ENCODE results near the gene IQGAP1.
A peak's percentile ranks its signal among the peaks of the same experiment; 100 is the strongest.
"Not testable (repeated sequence)": the region's sequence is repeated elsewhere in the genome, so short reads cannot be mapped to it uniquely, and the experiment has no call there.

The IQGAP1 gene

DNA sequence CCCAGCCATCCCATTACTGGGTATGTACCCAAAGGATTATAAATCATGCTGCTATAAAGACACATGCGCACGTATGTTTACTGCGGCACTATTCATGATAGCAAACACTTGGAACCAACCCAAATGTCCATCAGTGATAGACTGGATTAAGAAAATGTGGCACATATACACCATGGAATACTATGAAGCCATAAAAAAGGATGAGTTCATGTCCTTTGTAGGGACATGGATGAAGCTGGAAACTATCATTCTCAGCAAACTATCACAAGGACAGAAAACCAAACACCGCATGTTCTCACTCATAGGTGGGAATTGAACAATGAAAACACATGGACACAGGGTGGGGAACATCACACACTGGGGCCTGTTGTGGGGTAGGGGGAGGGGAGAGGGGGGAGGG is 22.3 kb downstream of the IQGAP1 start:
- DNase-seq: not testable (repeated sequence)

DNA sequence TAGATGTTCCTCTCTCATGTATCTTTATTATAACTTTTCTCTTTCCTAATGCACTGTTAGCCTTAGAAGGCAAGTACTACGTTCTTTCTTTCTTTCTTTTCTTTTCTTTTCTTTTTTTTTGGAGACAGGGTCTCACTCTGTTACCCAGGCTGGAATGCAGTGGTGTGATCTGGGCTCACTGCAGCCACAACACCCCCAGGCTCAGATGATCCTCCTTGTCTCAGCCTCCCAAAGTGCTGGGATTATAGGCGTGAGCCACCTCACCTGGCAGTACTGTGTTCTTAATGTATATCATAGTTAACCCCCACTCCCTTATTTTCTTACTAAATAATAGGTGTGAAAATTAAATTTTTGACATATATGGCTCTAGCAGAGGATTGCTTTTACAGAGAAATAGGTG is 23.1 kb downstream of the IQGAP1 start:
- DNase-seq: no peak

DNA sequence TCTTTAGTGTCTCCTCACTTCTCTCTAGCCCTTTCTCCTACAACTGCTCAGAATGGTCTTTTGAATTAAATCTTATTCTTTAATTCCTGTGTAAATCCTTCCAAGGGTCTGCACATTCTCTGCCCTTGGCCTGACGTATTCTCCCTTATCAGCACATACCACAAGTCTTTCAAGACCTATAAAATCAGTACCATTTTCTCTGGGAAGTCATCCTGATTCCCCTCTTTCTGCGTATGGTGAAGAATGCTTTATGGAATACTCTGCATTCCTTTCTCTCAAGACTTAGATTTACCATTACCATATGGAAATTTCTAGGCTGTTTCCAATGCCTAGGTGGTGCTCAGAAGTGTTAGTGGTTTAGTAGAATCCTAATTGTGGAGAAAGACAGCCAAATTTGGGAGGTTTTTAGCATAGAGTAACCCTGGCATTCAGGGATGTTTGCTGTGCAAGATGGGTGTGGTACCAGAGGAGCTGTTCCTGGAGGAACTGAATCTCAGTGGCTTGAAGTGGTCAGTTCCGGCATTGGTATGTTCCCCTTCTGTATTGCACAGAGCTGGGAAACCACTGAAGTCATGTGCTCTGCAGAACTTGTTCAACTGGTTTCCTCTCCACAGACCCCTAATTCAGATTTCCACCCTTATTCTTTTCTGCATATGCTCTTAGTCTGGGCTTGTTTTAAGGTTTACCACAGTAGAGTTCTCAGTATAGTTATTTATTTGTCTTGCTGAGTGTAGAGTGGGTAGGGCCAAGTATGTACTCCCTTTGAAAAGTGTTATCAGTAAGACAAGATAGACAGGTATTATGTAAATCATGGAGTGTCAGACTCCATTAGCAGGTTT is 24.5 kb downstream of the IQGAP1 start:
- peak; percentile 36 for DNase-seq

DNA sequence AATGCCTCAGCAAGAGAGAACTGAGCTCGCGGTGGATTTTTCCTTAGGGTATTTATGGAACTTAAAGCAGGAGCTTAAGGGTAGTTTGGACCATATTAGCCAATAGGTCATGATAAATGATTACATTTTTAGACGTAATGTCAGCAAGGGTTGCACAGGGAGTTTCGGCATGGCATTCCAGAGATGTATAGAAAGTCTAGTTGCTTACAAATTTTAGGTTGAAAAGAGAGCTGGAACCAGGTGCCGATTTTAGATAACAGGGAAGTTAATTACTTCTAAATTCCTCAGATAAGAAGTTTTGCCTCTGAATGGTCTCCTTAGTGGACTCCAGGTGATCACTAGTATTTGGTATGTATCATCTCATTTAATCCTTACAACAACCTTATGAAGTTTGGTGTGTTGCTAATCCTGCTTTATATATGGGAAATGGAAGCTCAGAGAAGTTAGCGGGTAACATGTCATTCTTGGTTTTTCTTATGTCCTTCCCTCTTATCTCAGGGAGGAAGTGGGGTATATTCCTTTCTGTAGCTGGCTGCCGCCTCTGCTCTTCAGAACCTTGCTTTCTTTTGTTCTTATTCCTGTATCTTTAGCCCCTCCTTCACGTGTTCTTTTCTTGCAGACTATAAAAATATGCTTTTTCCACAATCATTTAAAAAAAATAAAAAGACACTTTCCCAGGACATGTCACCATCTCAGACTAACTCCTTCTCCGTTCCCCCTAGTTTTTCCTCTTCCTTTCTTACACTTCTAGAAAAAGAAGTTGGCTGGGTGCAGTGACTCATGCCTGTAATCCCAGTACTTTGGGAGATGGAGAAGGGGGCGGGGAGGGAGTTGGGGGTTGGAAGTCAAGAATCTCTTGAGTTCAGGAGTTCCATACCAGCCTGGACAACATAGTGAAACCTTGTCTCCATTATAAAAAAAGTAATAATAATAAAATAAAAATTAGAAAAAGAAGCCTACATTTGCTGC is 25.7 kb downstream of the IQGAP1 start:
- DNase-seq: no peak

DNA sequence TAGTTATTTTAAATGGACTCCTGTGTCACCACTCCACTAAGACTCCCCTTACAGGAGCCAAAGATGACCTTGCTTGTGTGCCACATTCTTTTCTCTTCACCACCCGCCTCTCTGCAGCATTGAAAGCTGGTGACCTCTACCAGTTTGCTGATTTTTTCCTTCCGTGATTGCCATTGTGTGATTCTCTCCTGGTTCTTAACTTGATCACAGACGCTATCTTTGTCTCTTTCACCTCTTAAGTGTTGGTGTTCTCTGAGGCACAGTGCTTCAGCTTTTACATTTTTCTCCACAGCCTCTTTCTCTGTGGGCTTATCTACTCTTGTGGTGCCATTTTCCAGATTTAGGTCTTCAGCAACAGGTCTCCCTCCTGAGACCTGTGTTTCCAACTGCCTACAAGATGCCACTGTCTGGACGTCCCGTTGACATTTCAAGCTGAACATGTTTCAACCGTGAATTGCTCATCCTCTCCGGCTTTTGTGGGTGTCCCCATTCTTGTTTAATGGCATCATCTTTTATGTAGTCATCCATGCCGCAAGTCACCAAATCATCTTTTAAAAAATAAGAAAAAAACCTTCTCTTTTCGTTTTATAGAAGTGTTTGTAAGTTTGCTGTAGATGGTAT is 26.5 kb downstream of the IQGAP1 start:
- DNase-seq: no peak

DNA sequence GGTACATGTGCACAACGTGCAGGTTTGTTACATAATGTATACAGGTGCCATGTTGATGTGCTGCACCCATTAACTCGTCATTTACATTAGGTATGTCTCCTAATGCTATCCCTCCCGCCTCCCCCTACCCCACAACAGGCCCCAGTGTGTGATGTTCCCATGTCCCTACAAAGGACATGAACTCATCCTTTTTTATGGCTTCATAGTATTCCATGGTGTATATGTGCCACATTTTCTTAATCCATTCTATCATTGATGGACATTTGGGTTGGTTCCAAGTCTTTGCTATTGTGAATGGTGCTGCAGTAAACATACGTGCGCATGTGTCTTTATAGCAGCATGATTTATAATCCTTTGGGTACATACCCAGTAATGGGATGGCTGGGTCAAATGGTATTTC is 28.0 kb downstream of the IQGAP1 start:
- not testable (repeated sequence) for DNase-seq

DNA sequence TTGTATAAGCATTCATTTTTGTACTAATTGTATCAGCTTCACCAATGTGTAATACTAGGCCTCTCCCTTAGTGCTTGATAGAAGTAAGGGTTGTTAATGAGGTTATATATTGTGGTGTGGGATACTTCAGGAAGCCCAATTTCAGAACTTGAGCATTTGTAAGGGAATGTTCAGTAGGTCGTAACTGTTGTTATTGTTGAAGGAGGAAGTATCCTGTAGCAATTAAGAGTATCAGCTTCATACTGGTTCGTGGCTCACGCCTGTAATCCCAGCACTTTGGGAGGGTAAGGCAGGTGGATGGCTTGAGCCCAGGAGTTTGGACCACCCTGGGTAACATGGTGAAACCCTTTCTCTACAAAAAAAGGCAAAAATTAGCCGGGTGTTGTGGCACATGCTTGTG is 30.6 kb downstream of the IQGAP1 start:
- DNase-seq: no peak

DNA sequence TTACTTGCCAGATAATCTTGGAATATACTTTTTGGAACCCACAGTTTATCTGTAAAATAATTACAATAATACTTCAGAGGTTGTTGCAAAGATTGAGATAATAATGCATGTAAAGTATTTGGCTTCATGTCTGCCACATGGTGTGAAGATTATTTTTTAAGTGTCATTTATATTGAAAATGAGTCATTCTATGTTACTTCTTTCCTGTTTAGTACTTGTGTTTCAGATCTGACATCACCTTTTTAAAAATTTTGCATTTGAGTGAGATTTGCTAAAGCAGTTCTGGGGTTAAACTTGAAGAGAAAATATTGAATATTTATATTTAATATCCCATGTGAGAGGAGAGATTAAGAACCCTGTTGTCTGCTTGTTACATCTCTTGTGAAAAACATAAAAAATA is 31.2 kb downstream of the IQGAP1 start:
- DNase-seq: no peak

DNA sequence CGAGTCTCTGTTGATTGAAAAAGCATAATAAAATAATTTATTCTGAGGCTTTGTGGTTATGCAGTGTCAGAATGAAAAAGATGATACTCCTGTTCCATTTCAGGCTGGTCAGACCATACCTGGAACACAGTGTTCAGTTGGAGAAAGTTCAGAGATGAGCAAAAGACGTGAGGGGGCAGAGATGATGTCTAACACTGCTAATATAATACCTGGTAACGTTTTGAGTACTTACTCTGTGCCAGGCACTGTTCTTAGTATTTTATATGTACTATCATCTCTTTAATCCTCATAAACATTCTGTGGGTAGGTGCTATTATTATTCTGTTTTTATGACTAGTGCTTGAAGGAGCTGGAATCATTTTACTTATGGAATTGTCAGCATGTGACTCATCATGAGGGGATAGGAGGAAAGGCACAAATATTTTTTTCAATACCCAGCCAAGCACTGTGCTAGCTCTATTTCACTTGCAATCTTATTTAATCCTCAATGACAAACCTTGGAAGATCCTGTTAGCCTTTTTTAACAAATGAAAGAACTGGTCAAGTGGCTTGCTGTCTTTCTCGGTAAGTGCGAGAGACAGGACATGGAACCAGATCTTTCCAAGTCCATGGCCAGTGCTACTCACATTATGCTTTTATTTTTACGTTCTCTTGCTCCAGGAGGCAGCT is 31.8 kb downstream of the IQGAP1 start:
- no peak for DNase-seq

DNA sequence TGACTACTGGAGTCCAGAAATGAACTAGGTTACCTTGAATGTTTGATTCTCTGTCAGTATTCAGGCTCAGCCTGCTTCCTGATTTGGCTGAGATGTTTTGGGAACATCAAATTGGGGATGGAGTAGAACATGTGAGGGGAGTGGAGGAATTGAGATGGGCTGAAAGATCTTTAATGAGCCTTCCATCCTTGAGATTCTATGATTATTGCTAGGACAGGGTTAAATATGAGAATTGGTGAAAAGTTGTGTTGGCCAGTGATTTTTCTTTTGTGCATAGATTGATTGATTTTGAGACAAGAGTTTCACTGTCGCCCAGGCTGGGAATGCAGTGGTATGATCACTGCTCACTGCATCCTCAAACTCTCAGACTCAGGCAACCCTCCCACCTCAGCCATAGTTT is 32.4 kb downstream of the IQGAP1 start:
- DNase-seq: no peak

DNA sequence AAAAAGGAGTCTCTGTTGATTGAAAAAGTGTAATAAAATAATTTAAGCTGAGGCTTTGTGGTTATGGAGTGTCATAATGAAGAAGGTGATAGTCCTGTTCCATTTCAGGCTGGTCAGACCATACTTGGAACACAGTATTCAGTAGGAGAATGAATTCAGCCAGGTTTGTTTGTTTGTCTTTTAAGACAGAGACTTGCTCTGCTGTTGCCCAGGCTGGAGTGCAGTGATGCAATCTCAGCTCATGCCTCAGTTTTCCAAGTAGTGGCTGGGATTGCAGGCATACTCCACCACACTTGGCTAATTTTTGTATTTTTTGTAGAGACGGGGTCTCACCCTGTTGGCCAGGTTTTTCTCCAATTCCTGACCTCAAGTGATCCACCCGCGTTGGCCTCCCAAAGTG is 33.5 kb downstream of the IQGAP1 start:
- DNase-seq: no peak

DNA sequence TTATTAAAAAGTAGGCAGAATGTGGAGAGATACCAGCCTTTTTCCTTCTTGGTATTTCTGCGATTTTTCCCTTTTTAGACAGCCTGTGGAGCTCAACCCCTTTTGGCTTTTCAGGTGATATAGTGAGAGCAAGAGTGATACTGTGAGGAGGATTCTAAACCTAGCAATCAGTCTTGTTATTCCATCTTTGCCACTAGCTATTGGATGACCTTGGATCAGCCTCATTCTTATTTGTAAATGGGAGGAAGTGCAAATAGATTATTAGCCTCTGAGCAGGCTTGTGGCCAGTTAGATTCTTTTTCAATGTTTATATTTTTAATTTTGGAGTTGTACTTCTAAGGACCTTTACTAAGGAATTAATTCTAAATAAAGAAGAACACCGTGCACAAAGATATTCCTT is 34.0 kb downstream of the IQGAP1 start:
- no peak for DNase-seq

DNA sequence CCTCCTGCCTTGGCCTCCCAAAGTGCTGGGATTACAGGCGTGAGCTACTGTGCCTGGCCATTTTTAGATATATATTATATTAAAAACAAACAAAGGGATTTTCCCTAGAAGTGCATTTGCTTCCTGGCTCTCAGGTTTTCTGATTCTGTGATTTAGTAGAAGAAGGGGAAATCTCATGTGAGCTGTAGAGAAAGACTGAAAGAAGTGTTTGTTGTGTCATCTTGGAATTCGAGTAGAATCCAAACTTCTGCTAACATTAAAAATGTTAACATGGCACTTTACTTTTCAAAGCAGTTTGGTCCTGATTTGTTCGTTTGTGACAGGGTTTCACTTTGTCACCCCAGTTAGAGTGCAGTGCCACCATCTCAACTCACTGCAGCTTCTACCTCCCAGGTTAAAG is 34.9 kb downstream of the IQGAP1 start:
- DNase-seq: no peak

DNA sequence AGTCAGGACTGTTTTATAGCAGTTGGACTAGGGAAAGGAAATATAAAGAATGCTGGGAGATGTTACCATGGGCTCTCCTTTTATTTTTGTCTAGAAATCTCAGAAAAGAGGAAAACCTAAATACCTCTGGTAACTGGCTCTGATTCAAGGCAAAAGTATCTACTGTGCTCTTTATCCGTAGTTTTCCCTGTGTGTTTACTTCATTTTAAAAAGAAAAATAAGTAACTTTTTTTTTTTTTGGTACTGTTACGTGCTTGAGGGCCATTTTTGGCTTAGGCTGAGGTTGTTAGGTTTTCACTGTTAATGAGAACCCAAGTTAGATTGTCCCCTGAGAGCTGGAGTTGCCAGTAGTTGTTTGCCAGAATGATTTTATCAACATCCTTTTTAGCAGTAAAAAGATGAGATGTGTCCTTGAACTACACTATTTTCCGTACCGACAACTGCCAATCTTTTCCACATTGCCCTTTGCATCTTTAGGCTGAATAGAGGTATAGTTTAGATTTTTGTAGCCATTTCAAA is 35.8 kb downstream of the IQGAP1 start:
- DNase-seq: no peak

DNA sequence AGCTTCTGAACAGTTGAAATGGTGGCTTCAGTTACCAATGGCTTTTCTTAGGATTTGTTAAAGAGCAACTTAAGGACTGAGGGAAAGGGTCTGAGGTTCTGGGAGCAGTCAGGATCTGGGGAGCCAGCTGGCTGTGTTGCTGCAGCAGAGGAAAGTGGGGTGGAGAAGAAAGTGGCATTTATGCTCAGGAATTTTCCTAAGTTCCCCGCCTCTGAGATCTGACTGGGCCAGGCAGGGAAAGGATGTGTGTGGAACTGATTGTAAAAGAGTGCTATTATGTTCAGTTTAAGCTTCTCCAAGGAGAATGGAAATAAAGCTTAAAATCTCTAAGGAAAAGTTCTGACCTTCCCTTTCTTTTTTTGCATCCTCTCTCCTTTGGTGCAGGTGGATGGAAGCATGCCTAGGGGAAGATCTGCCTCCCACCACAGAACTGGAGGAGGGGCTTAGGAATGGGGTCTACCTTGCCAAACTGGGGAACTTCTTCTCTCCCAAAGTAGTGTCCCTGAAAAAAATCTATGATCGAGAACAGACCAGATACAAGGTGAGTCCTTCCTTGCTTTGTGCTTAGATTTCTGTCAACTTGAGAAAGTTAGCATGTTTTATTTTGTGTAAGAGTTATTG is 37.8 kb downstream of the IQGAP1 start:
- no peak for DNase-seq

DNA sequence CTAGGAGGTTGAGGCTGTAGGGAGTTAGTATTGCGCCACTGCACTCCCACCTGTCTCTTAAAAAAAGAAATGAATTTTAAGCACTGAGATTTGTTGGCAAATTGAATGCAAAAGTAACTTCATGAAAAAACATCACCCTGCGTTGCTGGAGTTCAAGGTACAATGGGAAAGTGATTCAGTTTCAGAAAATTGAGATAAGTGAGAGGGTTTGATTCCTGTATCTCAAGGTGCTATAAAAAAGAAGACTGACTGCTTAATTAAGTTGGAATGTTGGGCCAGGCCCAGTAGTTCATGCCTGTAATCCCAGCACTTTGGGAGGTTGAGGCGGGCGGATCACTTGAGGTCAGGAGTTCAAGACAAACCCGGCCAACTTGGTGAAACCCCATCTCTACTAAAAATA is 39.1 kb downstream of the IQGAP1 start:
- DNase-seq: no peak

DNA sequence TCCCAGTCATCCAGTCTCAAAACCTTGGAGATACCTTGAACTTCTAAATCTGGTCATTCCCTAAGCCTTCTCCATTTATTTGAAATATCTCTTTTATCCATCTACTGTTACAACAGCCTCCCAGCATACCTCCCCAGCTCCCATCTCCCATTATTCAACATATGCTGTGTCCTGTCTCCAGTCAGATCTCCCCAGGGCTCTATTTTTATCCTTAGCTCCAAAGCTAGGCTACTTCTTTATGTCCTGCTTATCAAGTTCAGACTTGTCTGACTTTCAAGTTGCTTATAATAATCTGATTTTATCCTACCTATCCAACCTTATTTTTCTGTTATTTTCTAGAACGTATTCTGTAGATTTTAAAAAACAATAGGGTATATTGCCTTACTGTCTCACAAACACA is 44.2 kb downstream of the IQGAP1 start:
- DNase-seq: no peak

DNA sequence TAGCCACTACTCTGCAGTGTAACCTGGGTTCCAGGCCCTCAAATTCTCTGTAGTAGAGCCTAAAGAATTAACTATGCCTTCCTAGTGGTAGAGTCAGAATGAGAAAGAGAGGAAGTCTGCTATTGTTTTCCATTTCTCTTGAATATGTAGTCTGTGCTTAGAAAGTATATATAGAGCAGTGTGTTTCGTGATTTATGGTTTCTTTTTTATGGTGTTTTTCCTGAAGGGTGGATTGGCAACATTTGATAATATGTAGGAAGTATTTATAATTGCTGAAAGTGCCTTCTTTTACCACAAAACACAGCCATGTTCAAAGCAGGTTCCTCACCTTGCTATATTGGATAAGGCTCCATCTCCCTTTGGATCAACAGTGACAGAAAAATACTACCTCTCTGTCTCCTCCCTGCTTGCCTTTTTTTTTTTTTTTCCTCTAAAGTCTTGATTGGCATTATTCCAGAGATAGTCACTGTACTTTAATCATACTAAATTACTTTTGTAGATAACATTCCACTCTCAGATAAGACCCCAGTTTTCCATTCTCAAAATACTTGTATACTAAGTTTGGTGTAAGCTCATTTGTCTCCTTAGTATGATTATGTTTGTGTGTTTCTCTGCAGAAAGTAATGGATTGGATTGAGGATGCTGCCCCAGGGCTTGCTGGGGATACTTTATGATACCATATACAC is 47.8 kb downstream of the IQGAP1 start:
- DNase-seq: no peak

DNA sequence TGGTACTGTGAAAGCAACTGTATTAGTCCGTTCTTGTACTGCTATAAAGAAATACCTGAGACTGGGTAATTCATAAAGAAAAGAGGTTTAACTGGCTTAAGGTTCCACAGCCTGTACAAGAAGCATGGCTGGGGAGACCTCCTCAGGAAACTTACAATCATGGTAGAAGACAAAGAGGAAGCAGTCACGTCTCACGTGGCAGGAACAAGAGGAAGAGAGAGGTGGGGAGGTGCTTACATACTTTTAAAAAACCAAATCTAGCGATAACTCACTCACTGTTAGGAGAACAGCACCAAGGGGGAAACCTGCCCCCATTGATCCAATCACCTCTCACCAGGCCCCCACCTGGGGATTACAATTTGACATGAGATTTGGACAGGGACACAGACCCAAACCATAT is 48.9 kb downstream of the IQGAP1 start:
- DNase-seq: no peak

DNA sequence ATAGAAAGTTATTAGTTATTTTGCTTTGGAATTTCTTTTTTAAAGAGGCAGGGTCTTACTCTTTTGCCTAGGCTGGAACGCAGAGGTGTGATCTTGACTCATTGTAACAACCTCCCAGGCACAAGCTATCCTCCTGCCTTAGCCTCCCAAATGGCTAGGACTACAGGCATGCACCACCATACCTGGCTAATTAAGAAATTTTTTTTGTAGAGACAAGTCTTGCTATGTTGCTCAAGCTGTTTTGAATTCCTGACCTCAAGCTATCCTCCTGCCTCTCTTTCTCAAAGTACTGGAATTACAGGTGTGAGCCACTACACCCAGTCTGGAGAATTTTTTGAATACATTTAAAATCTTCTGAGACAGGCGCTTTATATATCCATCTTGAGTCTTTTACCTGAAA is 49.5 kb downstream of the IQGAP1 start:
- DNase-seq: no peak

DNA sequence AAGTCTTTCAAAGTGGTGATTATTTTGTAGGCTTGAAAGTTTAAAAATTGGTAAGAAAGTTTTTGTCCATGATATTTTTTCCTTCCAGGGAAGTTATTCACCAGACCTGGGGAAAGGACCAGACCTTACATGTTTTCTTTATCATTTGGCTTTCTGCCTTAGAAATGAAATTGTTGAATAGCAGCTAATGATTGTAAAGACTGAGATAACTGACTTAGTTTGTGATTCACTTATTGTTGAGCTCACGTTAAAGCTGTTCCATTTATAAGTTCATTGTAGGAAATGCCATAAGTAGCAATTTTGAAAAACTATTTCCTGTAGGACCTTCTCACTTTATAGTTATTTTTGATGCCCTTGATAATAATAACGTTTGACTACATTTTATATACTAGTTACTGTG is 51.9 kb downstream of the IQGAP1 start:
- no peak for DNase-seq

DNA sequence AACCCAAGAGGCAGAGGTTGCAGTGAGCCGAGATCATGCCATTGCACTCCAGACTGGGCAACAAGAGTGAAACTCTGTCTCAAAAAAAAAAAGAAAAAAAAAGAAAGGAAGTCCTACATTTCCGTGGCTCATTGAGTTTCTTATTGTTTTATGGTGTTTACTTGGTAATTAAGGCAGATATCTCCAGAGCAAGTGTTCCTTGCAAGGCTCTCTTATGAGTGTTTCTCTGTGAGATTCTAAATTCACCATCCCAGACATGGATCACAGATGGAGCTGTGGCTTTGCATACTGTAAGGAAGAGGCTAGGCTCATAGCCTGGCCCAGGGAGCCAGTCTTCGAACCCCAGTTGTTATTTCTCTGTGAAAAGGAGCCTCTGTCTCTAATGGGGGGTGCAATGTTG is 53.0 kb downstream of the IQGAP1 start:
- no peak for DNase-seq
